Activated T-cell treated with anti-CD3 and anti-CD28 coated beads, Interleukin-2, amount 50 U/mL, for 4 hours (primary cell): ENCODE results near the gene SNPH. TPM values are rescaled to one million over a fixed set of nuclear protein-coding genes. Genes with fewer than 3 reads are reported as not detected.

Experiments
- ATAC-seq, 2 donors: fragments of 200-7000 bp; cut with Tn5 transposase; one replicate each; pipeline ENCODE4 v1.10.0; 2021
- DNase-seq: peaks from one replicate; pipeline ENCODE4 v3.0.0-alpha.2; 2020
- H3K27me3 Mint-ChIP-seq: one replicate; pipeline ENCODE4 v1.8.0; 2021; ENCODE audit warnings: low read depth, mixed read lengths
- H3K36me3 Mint-ChIP-seq: one replicate; pipeline ENCODE4 v1.8.0; 2022; ENCODE audit warnings: mixed read lengths; ENCODE audit not compliant: insufficient read depth
- H3K4me1 Mint-ChIP-seq: one replicate; pipeline ENCODE4 v1.8.0; 2021; ENCODE audit warnings: low read depth, mixed read lengths
- H3K4me3 Mint-ChIP-seq: one replicate; pipeline ENCODE4 v1.8.0; 2021; ENCODE audit warnings: mild to moderate bottlenecking, moderate library complexity, mixed read lengths
- H3K9me3 Mint-ChIP-seq: one replicate; pipeline ENCODE4 v1.8.0; 2021; ENCODE audit warnings: mixed read lengths
- total RNA-seq, 3 donors: library from RNA; stranded (reverse); gene quantifications; one replicate each; pipeline ENCODE4 v1.2.1, GENCODE V29; 2021

Gene SNPH
- total RNA-seq, 3 donors from 2014 or later: 1.4 to 2.6 (median 1.9) TPM

DNA sequence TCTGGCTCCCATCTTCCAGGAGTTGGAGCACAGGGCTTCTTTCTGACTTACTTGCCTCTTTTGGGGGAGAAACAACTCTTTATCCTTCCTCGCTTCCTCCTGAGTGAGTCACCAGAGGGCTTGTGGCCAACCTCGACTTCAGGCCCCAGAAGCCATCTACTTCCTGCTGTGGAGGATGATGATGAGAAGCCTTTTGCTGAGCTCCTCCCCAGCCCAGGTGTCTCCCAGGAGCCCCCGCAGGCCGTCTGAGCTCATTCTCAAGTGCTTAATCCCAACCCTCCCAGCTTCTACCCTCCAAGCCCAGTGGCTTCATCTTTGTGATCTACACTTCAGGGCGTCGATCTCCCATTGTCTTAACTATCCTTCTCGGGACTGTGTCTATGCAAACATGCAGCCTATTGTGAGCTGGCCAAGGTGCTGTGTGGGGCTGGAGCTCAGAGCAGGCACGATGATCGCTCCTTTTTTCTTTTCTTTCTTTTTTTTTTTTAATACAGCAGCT lies 35.0 kb downstream of the SNPH start:
- H3K27me3 Mint-ChIP-seq: no peaks in the 10 kb centered on the region
- DNase-seq: peak; percentile 43
- ATAC-seq: peak; percentile 83 to 84
- H3K9me3 Mint-ChIP-seq: no peaks in the 10 kb centered on the region
- peaks cover 21% of the 10 kb centered on the region for H3K4me1 Mint-ChIP-seq
- peak overlapping the region; percentile 47 for H3K4me3 Mint-ChIP-seq
- peaks cover 13% of the 10 kb centered on the region for H3K36me3 Mint-ChIP-seq

DNA sequence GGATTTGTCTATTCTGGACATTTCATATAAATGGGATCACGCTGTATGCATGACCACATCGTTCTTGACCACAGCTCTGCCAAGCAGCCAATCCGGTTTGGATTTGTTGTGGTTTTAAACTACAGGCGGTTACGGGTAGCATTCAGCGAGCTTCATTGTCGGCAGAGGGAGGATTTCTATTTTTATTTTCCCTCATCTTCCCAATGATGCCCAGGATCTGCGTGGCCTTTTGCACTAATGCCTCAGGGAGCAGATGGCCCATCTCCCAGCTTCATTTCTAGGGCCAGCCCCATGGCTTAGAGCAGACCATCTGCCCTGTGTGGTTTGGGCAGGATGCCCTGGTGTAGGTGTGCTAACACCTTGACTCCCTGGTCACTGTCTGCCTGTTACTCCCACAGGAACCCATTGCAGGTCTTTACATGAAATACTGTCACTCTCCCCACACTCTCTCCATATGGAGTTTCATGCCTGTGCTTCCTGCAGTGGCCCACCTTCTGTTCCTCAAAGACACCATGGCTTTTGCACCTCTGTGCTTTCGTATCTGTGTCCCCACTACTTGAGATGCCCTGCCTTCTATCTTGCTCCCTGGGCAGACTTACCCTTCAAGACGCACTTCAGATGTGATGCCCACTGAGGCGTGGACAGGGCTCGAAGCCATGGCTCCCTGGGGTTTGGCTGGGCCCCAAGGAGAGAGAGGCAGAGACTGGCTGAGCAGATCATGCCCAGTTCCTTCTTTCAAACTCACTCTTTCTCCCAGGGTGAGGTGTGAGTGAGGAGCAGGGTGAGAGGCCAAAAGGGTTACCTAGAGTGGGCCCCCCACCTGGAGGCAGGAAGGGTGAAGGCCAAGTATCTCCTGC lies 36.8 kb downstream of the SNPH start:
- Mint-ChIP-seq H3K4me3 (no peak overlapping the region), H3K9me3 (no peaks in the 10 kb centered on the region), H3K4me1 (peaks cover 21% of the 10 kb centered on the region), H3K36me3 (peaks cover 8% of the 10 kb centered on the region), H3K27me3 (no peaks in the 10 kb centered on the region)
- DNase-seq: no peak
- ATAC-seq: no peak

DNA sequence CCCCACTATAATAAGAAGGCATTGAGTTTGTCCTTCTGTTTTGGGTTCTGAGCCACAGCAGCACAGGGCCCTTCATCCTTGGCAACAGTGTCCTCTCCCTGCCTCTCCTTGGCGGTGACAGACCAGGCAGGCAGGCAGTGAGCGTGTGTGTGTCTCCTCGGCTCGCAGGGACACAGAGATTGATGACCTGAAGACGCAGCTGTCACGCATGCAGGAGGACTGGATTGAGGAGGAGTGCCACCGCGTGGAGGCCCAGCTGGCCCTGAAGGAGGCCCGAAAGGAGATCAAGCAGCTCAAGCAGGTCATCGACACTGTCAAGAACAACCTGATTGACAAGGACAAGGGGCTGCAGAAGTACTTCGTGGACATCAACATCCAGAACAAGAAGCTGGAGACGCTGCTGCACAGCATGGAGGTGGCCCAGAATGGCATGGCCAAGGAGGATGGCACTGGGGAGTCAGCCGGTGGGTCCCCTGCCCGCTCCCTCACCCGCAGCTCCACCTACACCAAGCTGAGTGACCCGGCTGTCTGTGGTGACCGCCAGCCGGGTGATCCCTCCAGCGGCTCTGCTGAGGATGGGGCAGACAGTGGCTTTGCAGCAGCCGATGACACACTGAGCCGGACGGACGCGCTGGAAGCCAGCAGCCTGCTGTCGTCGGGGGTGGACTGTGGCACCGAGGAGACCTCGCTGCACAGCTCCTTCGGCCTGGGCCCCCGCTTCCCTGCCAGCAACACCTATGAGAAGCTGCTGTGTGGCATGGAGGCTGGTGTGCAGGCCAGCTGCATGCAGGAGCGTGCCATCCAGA lies 38.8 kb downstream of the SNPH start:
- ATAC-seq (no peak), DNase-seq (no peak)
- H3K9me3 Mint-ChIP-seq: no peaks in the 10 kb centered on the region
- no peak overlapping the region for H3K4me3 Mint-ChIP-seq
- no peaks in the 10 kb centered on the region for H3K27me3 Mint-ChIP-seq
- H3K4me1 Mint-ChIP-seq: peaks cover 15% of the 10 kb centered on the region
- peaks cover 5% of the 10 kb centered on the region for H3K36me3 Mint-ChIP-seq

DNA sequence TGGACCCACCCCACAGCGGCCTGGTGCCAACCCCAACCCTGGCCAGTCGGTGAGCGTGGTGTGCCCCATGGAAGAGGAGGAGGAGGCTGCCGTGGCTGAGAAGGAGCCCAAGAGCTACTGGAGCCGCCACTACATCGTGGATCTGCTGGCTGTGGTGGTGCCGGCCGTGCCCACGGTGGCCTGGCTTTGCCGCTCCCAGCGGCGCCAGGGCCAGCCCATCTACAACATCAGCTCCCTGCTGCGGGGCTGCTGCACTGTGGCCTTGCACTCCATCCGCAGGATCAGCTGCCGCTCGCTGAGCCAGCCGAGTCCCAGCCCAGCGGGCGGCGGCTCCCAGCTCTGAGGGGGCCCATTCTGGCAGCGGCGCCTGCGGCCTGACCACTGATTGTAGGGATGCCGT lies 39.6 kb downstream of the SNPH start:
- H3K36me3 Mint-ChIP-seq: peaks cover 5% of the 10 kb centered on the region
- H3K9me3 Mint-ChIP-seq: no peaks in the 10 kb centered on the region
- H3K4me1 Mint-ChIP-seq: peaks cover 7% of the 10 kb centered on the region
- DNase-seq (no peak), ATAC-seq (no peak)
- H3K27me3 Mint-ChIP-seq: no peaks in the 10 kb centered on the region
- H3K4me3 Mint-ChIP-seq: no peak overlapping the region

DNA sequence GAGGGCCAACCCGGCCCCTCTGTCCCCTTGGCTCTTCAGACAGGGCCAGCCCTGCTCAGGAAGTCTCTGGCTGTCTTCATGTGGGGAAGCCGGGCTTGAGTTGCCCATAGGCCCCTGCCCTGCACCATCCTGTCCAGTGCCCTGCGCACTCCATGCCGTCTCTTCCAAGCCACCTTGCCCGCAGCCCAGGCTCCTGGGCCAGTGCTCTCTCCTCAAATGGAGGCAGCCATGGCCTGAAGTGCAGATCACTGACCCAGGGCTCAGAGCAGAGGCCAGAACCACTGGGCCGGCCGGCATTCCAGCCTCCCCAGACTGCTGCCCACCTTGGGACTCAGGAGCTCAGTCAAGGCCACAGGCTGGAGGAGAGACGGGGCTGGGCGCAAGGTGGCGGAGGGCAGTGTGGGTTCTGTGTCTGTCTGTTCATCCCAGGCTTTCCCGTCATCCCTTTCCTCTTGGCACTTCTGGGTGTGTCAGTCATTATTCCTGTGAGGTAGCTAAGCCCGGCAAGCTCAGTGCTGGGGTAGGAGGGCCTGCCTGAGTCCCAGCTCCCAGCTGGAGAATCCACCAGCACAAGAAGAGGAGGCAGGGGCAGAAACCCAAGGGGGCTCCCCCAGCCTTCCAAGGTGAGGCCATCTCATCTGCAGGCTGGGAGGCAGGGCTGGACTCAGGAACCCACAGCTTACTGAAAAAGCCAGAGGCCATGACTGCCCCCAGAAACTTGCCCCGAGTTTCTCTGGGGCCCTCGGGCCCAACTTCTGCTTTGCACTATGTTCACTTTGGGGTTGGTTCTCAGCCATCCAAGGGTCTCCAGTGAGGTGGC lies 40.4 kb downstream of the SNPH start:
- DNase-seq: no peak
- no peak for ATAC-seq
- Mint-ChIP-seq H3K27me3 (no peaks in the 10 kb centered on the region), H3K4me1 (no peaks in the 10 kb centered on the region), H3K9me3 (no peaks in the 10 kb centered on the region), H3K4me3 (no peak overlapping the region), H3K36me3 (peaks cover 7% of the 10 kb centered on the region)

DNA sequence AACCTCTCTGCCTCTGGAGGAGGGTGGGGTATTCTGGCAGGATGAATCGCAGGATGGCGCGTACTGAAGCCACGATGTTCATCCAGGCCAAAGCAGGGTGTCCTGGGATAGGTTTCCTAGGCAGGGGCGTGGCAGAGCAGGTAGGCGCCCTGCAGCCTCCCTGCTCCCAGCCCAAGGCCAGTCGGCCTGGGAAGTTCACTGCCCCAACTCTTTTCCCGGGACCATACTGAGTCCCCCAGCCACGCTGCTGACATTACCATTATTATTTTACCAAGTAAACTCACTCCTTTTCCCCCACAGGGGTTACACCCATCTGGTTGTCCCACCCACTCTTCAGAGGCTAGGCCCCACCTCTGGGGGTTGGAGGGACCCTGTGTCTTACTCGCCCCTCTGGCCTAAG lies 41.1 kb downstream of the SNPH start:
- ATAC-seq: no peak
- H3K9me3 Mint-ChIP-seq: no peaks in the 10 kb centered on the region
- no peaks in the 10 kb centered on the region for H3K27me3 Mint-ChIP-seq
- H3K4me1 Mint-ChIP-seq: no peaks in the 10 kb centered on the region
- DNase-seq: no peak
- peaks cover 7% of the 10 kb centered on the region for H3K36me3 Mint-ChIP-seq
- no peak overlapping the region for H3K4me3 Mint-ChIP-seq

DNA sequence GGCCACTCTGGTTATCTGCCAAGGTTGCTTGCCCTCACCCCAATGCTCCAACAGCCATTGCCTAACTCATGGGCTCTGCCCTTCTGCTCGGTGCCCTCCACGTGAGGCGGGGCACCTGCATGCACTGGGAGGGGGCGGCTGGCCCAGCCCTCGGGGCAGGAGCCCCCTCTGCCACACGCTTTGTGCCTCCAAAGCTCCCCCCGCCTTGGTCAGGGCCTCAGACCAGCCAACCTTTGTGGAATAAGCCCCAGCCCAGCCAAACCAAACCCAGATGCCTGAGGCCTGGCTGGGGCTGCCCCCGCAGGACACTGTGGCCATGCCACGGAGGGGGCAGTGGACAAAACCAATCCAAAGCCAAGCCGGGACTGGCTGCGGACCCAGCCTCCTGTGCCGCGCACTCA lies 41.5 kb downstream of the SNPH start:
- Mint-ChIP-seq H3K27me3 (no peaks in the 10 kb centered on the region), H3K4me1 (no peaks in the 10 kb centered on the region), H3K36me3 (peaks cover 7% of the 10 kb centered on the region), H3K9me3 (no peaks in the 10 kb centered on the region), H3K4me3 (no peak overlapping the region)
- DNase-seq (no peak), ATAC-seq (no peak)

DNA sequence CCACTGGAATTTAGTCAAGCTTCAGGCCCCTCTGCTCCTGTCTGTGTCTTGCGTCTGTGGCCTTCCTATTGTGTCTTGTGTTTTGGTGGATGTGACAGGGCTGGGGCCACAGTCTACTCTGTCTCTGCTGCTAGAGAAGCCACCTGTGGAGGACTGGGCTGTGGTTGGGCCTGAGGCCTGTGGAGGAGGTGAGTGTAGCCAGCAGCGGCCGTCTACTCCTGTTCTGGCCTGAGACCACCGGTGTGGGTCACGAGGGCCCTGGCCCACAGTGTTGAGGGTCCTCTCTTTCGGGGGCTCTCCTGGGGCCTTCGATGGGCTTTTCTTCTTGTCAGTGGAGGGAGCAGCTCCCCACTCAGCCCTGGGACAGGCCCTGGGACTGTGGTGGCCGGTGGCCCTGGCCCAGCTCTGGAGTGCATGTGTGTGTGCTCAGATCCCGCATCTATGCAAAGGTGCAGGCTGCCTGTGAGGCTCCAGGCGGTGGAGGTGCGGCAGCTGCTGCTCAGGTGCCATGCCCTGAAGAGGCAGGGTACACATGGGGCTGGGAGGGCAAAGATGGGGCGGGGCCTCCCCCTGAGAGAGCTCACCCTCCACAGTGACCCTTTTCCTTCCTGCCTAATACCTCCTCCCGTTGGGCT lies 42.1 kb downstream of the SNPH start:
- DNase-seq: no peak
- no peak for ATAC-seq
- Mint-ChIP-seq H3K36me3 (peaks cover 7% of the 10 kb centered on the region), H3K27me3 (no peaks in the 10 kb centered on the region), H3K9me3 (no peaks in the 10 kb centered on the region), H3K4me1 (no peaks in the 10 kb centered on the region), H3K4me3 (no peak overlapping the region)

DNA sequence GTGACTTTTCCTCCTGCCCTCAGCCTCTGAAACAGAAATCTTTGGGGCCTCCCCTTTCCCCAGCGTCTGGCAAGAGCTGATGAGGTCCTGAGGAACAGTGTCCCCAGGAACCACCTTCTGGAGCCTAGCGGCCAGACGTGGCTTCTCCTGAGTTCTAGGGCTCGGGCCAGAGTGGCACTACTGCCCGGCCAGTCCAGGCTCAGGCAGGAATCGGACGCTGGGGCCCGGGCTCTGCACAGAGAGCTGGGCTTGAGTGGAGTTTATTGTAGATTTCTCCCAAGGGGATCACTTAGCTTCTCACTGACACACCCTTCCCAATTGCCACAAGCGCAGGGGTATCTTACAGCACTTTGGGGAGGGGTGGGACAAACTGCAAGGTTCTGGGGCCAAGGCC lies 42.6 kb downstream of the SNPH start:
- Mint-ChIP-seq H3K4me1 (no peaks in the 10 kb centered on the region), H3K9me3 (no peaks in the 10 kb centered on the region), H3K4me3 (no peak overlapping the region), H3K27me3 (no peaks in the 10 kb centered on the region), H3K36me3 (peaks cover 7% of the 10 kb centered on the region)
- DNase-seq: no peak
- ATAC-seq: no peak

DNA sequence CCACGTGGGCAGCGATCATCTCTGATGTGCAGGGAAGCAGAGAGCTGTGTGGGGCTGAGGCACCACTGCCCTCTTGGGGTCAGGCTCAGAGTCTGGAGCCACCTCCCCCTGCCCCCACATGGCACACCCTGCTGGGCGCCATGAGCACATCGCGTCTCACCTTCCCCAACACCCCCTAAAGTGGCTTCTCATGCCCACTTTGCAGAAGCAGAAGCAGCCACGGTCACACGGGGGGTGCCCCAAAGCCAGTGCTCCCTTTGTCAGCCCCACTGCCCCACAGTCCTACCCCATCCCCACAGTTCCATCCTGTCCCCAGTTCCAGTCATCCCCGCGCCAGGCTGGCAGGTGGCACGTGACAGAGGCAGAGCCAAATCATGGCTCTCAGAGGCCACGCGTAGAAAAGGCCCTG lies 43.3 kb downstream of the SNPH start:
- DNase-seq (no peak), ATAC-seq (no peak)
- H3K9me3 Mint-ChIP-seq: no peaks in the 10 kb centered on the region
- H3K4me1 Mint-ChIP-seq: no peaks in the 10 kb centered on the region
- H3K27me3 Mint-ChIP-seq: no peaks in the 10 kb centered on the region
- H3K4me3 Mint-ChIP-seq: no peak overlapping the region
- peaks cover 7% of the 10 kb centered on the region for H3K36me3 Mint-ChIP-seq

DNA sequence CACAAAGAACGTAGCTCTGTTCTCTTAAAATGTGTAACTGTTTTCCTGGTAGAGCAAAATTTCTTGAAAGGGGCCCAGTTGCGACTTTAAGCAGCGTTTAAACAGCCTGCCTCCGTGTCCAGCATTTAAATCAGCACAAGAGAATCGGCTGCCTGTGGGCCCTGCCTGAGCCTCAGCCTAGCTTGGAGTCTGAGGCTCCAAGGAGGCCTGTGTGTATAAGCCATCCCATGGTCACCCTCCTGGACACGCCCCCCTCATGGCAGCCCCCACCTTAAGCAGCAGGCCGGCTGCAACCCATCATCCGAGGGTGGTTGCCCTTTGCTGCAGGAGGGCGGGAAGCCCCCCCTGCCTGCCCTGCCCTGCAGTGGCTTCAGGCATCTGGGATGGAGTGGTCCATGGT lies 44.0 kb downstream of the SNPH start:
- Mint-ChIP-seq H3K4me1 (no peaks in the 10 kb centered on the region), H3K36me3 (peaks cover 4% of the 10 kb centered on the region), H3K9me3 (no peaks in the 10 kb centered on the region), H3K4me3 (no peak overlapping the region), H3K27me3 (no peaks in the 10 kb centered on the region)
- DNase-seq (no peak), ATAC-seq (no peak)

DNA sequence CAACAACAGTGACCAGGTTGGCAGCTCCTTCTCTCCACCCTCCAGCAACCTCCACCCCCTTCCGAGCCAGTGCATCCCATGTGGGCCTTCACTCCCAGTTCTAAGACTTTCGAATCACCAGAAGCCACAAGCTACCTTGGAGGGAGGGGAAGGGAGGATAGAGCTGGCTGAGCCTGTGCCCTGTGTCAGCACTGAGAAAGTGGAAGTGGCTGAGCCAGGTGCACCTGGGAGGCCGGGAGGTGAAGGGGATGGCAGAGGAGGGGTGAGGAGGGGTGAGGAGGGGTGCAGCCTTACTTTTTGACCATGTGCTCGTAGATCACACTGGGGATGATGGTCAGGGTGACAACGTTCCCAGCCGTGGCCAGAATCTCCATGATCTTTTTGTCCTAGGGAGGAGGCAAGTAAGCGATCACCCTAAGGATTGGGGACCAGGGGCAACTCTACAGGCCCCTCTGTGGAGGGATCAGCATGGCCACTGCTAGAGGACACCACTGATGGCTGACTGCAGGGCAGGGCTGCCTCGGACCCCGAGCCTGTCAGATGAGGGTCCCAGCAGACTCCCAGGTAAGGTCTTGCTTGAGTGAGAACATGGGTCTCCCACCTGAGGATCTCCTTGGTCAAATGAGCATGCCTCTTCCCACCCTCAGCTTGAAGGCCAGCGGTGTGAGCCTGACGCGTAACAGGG lies 44.6 kb downstream of the SNPH start:
- Mint-ChIP-seq H3K9me3 (no peaks in the 10 kb centered on the region), H3K36me3 (peaks cover 2% of the 10 kb centered on the region), H3K27me3 (no peaks in the 10 kb centered on the region), H3K4me3 (no peak overlapping the region), H3K4me1 (no peaks in the 10 kb centered on the region)
- DNase-seq: no peak
- ATAC-seq: no peak

DNA sequence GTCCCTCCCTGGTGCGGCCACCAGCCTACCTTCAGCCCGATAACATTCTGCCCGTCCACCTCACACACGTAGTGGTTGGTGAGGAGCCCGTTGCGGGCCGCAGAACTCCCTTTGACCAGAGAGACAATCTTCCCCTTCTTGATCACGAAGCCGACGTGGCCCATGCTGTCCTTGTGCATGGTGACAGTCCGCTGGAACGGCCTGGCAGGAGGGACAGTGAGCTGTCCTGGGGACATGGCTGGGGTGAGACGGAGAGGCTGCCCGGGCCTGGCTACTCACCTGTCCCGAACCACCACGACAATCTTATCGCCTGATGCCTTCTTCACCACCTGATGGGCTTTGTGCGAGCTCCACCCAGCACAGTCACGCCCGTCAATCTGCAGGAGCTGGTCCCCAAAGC lies 46.2 kb downstream of the SNPH start:
- Mint-ChIP-seq H3K36me3 (peaks cover 2% of the 10 kb centered on the region), H3K4me1 (no peaks in the 10 kb centered on the region), H3K4me3 (no peak overlapping the region), H3K9me3 (no peaks in the 10 kb centered on the region), H3K27me3 (no peaks in the 10 kb centered on the region)
- ATAC-seq (no peak), DNase-seq (no peak)
